Fibroblast of lung (primary cell): Measurements from ENCODE around the gene PIP5K1C. TPM values are rescaled to one million over a fixed set of nuclear protein-coding genes. Genes with fewer than 3 reads are reported as not detected.

Experiments
- DNase-seq, 2 donors: peaks; one replicate each; pipeline versions ENCODE4 v3.0.0 to v3.0.0-alpha.2; 2010; ENCODE audit warnings: low read depth in 2 of 2
- H2AFZ ChIP-seq: 2 replicates; pipeline ENCODE4 v1.5.1; 2012; ENCODE audit warnings: low read length, control low read depth, inconsistent platforms
- H3K27ac ChIP-seq: 2 replicates; pipeline ENCODE4 v1.5.1; 2011; ENCODE audit warnings: low read length, control low read depth; ENCODE audit not compliant: insufficient read depth
- H3K27me3 ChIP-seq: 2 replicates; pipeline ENCODE4 v1.5.1; 2011; ENCODE audit warnings: mild to moderate bottlenecking, low read length; ENCODE audit not compliant: control insufficient read depth, insufficient read depth
- H3K36me3 ChIP-seq: 2 replicates; pipeline ENCODE4 v1.5.1; 2011; ENCODE audit warnings: low read length; ENCODE audit not compliant: control insufficient read depth, insufficient read depth
- H3K4me1 ChIP-seq: 2 replicates; pipeline ENCODE4 v1.5.1; 2011; ENCODE audit warnings: low read length; ENCODE audit not compliant: control insufficient read depth, insufficient read depth; ENCODE audit errors: extremely low read depth
- H3K4me2 ChIP-seq: 2 replicates; pipeline ENCODE4 v1.5.1; 2011; ENCODE audit warnings: low read length, control low read depth; ENCODE audit not compliant: insufficient read depth; ENCODE audit errors: extremely low read depth
- H3K4me3 ChIP-seq, 4 experiments: fragments of 200-600 bp in 1 of 4; sonication (generic) in 1 of 4; replicated peaks in 1 of 4; 2 replicates each; pipeline ENCODE4 v1.5.1; 2011 to 2016; ENCODE audit warnings: low read length in 4 of 4, low read depth in 3 of 4, mild to moderate bottlenecking in 3 of 4, control low read depth in 2 of 4, inconsistent platforms in 1 of 4, mixed read lengths in 1 of 4; ENCODE audit not compliant: insufficient read depth in 1 of 4; ENCODE audit errors: control extremely low read depth in 1 of 4
- H3K79me2 ChIP-seq: 2 replicates; pipeline ENCODE4 v1.5.1; 2012; ENCODE audit warnings: mild to moderate bottlenecking, low read length, inconsistent platforms; ENCODE audit not compliant: control insufficient read depth, insufficient read depth
- H3K9ac ChIP-seq: 2 replicates; pipeline ENCODE4 v1.5.1; 2011; ENCODE audit warnings: mild to moderate bottlenecking, low read length, control low read depth; ENCODE audit not compliant: insufficient read depth
- H3K9me3 ChIP-seq: 2 replicates; pipeline ENCODE4 v1.5.1; 2012; ENCODE audit warnings: low read depth, low read length; ENCODE audit not compliant: control insufficient read depth, insufficient read depth
- H4K20me1 ChIP-seq: 2 replicates; pipeline ENCODE4 v1.5.1; 2011; ENCODE audit warnings: low read length; ENCODE audit not compliant: control insufficient read depth, insufficient read depth; ENCODE audit errors: extremely low read depth
- EZH2 ChIP-seq: IDR thresholded peaks from 2 replicates; pipeline ENCODE4 v1.5.1; 2012; ENCODE audit warnings: low read length, control low read depth, mild to moderate bottlenecking; ENCODE audit errors: missing control alignments
- polyA plus RNA-seq, 2 donors: library from polyadenylated mRNA; depleted of rRNA in 1 of 2; stranded (reverse) in 1 of 2; unstranded in 1 of 2; fragments of >200 nt; gene quantifications; 2 replicates each; pipeline ENCODE4 v1.2.1, GENCODE V29; 2011 to 2012; ENCODE audit warnings: missing spikeins in 1 of 2
- total RNA-seq: library from RNA; depleted of rRNA; stranded (reverse); fragments of >200 nt; gene quantifications from 2 replicates; pipeline ENCODE4 v1.2.1, GENCODE V29; 2014
- TF ChIP-seq, protein P1 (sequence below), 2 donors: IDR thresholded peaks in 1 of 2; conservative IDR thresholded peaks in 1 of 2; 1 replicate in 1 of 2; 2 replicates in 1 of 2; pipeline ENCODE4 v1.5.1; 2011 to 2012; ENCODE audit warnings: low read length in 2 of 2, control low read depth in 1 of 2, inconsistent platforms in 1 of 2, low read depth in 1 of 2, mild to moderate bottlenecking in 1 of 2

The PIP5K1C gene
- total and polyA plus RNA-seq, 2 donors (not counting 1 experiment from before 2014, with no cell fraction given) = 8.7 to 16.7 TPM

DNA sequence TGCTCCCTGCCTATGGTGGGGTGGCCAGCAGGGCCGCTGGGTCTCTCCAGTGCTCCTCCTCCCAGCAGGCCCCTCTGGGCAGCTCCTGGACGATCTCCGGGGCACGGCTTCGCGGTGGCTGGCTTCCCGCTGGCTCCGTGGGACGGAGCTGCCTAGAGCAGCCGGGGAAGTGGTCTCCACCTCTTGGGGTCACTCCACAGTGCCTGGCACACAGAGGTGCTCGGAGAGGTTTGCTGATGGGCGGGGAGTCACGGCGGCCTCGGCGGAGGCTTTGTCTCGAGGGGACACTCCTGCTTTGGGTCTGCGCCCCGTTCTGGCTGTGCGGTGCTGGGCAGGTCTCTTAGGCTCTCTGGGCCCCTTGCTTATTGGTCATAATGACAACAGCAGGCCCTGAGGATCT, 63.8 kb downstream of the PIP5K1C start:
- H3K79me2 ChIP-seq = no peaks in the 10 kb centered on the region
- no peak overlapping the region for H3K4me2 ChIP-seq
- peaks cover 12% of the 10 kb centered on the region for H3K36me3 ChIP-seq
- H3K4me1 ChIP-seq = no peaks in the 10 kb centered on the region
- TF ChIP-seq, protein P1, sequence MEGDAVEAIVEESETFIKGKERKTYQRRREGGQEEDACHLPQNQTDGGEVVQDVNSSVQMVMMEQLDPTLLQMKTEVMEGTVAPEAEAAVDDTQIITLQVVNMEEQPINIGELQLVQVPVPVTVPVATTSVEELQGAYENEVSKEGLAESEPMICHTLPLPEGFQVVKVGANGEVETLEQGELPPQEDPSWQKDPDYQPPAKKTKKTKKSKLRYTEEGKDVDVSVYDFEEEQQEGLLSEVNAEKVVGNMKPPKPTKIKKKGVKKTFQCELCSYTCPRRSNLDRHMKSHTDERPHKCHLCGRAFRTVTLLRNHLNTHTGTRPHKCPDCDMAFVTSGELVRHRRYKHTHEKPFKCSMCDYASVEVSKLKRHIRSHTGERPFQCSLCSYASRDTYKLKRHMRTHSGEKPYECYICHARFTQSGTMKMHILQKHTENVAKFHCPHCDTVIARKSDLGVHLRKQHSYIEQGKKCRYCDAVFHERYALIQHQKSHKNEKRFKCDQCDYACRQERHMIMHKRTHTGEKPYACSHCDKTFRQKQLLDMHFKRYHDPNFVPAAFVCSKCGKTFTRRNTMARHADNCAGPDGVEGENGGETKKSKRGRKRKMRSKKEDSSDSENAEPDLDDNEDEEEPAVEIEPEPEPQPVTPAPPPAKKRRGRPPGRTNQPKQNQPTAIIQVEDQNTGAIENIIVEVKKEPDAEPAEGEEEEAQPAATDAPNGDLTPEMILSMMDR (conservative IDR thresholded peaks at IDR 0.05 in 1 of 2, IDR thresholded peaks at IDR 0.05 in 1 of 2; ENCODE audit: low read depth in 1 of 2, low read length in 2 of 2) = no peak
- TF ChIP-seq EZH2 = no peak
- no peaks in the 10 kb centered on the region for H3K9me3 ChIP-seq
- no peak for DNase-seq
- no peak overlapping the region for H2AFZ ChIP-seq
- H3K27ac ChIP-seq = no peak overlapping the region
- no peak overlapping the region for H3K4me3 ChIP-seq
- H3K27me3 ChIP-seq = no peaks in the 10 kb centered on the region
- no peak overlapping the region for H3K9ac ChIP-seq
- H4K20me1 ChIP-seq = no peaks in the 10 kb centered on the region

DNA sequence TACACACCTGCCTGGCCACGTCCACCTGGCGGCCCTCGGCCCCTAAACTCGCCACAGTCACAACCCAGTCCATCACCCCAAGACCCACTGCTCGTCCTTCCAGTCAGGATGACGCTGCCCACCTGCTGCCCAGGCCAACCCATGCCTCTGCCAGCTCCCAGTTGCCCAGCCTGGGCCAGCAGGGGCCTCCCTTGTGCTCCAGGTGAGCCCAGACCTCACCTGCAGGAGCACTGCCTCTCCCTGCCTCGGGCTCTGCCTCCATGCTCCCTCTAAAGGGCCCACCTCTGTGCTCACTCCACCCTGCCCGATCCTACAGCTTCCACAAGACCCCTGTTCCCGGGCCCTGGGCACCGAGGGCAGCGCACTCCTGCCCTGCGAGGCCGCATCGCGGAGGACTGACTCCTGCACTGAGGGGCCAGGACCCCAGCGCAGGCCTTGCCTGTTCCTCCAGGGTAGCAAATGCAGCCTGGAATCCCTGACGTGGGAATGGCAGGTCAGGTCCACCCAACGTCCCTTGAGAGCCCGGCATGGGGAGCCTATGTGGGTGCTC, 65.7 kb downstream of the PIP5K1C start:
- Histone ChIP-seq H3K27ac (no peak overlapping the region), H3K9me3 (no peaks in the 10 kb centered on the region), H3K27me3 (no peaks in the 10 kb centered on the region), H3K9ac (no peak overlapping the region), H3K4me3 (no peak overlapping the region), H4K20me1 (no peaks in the 10 kb centered on the region), H3K4me1 (no peaks in the 10 kb centered on the region), H3K79me2 (no peaks in the 10 kb centered on the region), H3K4me2 (no peak overlapping the region), H2AFZ (no peak overlapping the region), H3K36me3 (peaks cover 13% of the 10 kb centered on the region)
- no peak for TF ChIP-seq EZH2
- TF ChIP-seq, protein P1 (conservative IDR thresholded peaks at IDR 0.05 in 1 of 2, IDR thresholded peaks at IDR 0.05 in 1 of 2; ENCODE audit: low read depth in 1 of 2, low read length in 2 of 2) = no peak
- no peak for DNase-seq

DNA sequence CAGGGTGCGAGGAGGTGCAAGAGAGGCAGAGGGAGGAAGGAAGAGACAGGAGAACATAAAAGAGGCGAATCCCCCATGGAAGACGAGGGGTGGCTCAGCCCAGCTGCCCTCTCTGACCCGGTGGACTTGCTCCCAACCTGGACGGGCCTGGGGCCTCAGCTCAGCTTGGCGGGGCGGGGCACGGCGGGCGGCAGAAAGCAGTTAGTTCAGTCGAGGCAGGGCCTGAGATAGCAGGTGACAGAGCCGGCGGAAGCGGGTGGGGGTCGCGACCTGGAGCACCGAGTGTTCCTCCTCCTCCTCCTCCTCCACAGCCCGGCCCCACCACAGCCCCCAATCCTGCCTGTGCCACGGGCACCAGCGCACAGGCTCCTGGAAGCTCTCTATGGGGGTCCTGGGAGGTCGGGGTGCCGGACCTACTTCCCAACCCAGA, 66.7 kb downstream of the PIP5K1C start:
- Histone ChIP-seq H3K9ac (no peak overlapping the region), H3K4me2 (no peak overlapping the region), H3K36me3 (peaks cover 10% of the 10 kb centered on the region), H3K27ac (no peak overlapping the region), H3K4me3 (no peak overlapping the region), H4K20me1 (no peaks in the 10 kb centered on the region), H3K79me2 (no peaks in the 10 kb centered on the region), H2AFZ (no peak overlapping the region), H3K9me3 (no peaks in the 10 kb centered on the region), H3K27me3 (no peaks in the 10 kb centered on the region), H3K4me1 (no peaks in the 10 kb centered on the region)
- TF ChIP-seq EZH2 = no peak
- TF ChIP-seq, protein P1 (conservative IDR thresholded peaks at IDR 0.05 in 1 of 2, IDR thresholded peaks at IDR 0.05 in 1 of 2; ENCODE audit: low read depth in 1 of 2, low read length in 2 of 2) = no peak
- DNase-seq = no peak
